Activated CD8-positive, alpha-beta memory T cell treated with anti-CD3 and anti-CD28 coated beads for 4 hours (primary cell): ENCODE measurements around the gene PSD2.
"Not testable (repeated sequence)": the region's sequence is repeated elsewhere in the genome, so short reads cannot be mapped to it uniquely, and the experiment has no call there.

Source experiments
- DNase-seq, 2 donors: peaks; one replicate each; pipeline ENCODE4 v3.0.0-alpha.2; 2020; ENCODE audit warnings: low read depth in 2 of 2

The PSD2 gene

DNA sequence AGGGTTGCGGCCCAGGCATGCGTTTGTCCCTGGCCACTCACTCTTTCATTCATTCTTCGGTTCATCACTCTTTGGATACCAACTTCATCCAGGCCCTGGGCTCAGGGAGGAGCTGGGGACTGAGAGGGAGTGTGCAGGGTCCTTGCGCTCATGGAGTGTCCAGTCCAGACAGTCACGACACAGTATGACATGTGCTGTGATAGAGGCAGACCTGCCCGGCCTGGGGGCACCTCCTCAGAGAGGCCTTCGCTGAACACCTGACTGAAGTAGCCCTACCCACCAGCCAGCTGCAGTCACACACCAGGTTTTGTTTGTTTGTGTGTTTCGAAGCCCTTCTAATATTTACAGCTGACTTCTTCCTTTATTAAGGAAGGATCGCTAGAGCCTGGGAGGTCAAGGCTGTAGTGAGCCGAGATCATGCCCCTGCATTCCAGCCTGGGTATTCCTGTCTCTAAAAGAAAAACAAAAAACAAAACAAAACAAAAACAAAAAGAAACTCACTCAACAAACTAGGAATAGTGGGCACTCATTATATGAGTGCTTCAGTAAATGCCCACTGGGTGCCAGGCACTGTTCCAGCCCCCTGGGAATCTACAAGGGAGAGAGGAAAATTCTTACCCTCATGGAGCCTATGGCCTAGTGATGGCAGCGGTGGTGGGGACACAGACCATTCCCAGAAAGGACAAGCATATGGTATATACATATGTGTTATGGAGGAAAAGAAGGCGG is 6.3 kb upstream of the PSD2 start:
- DNase-seq, result no peak

DNA sequence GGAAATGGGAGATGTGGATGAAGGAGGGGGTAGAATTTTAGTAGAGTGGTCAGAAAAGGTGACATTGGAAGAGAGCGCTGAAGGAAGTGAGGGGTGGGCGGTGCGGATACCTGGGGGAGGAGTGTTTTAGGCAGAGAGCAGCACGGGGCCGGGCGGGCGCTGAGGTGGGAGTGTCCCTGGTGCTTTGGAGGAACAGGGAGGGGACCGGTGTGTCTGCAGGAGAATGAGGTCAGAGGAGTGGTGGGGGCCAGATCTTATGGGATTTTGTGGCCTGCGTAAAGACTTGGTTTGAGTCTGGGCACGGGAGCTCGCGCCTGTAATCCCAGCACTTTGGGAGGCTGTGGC is 5.8 kb upstream of the PSD2 start:
- DNase-seq, result no peak

- DNase-seq, result no peak
Measured at GRCh38 chr5:139792218-139792617, 3.4 kb upstream of the PSD2 start.

DNA sequence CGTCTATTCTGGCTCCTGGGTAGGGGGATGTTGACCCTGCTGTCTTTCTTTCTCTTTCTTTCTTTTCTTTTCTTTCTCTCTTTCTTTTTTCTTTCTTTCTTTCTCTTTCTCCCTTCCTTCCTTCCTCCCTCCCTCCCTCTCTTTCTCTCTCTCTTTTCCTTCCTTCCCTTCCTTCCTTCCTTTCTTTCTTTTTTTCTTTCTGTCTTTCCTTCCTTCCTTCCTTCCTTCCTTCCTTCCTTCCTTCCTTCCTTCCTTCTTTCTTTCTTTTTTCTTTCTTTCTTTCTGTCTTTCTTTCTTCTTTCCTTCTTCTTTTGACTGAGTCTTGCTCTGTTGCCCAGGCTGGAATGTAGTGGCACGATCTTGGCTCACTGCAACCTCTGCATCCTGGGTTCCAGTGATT is 3.0 kb upstream of the PSD2 start:
- not testable (repeated sequence) for DNase-seq

DNA sequence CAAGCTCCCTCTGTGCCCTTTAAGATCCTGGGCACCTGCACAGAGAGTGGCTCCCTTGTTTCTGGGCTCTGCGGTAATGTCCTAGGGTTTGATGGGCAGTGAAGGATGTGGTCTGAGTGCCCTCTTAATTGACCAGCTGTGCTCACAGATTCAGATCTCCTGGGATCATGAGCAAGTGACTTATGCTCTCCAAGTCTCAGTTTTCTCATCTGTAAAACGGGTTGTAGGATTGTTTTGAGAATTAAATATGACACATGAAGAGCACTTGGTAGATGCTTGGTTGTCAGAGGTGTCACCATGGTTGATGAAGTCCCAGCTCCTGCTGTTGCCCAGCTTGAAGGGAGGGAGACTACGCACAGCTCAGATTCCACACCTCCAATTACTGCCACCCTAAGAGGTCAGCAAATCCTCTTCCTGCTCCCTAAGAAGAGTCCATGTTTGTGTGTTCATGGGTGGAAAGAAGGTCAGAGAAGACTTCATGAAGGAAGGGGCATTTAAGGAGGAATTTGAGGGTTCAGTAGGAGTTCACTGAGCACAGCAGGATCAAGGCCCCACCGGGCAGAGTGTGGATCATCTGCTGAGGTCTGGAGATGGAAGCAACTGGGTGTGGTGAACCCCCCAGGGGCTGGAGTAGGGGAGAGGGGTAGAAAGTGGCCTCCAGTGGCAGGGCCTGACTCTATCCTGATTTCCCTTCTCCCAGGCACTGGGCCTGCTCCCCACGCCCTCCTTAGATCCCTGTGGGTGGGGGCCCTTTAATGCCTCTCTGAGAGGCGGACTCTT is 1.4 kb upstream of the PSD2 start:
- no peak for DNase-seq

DNA sequence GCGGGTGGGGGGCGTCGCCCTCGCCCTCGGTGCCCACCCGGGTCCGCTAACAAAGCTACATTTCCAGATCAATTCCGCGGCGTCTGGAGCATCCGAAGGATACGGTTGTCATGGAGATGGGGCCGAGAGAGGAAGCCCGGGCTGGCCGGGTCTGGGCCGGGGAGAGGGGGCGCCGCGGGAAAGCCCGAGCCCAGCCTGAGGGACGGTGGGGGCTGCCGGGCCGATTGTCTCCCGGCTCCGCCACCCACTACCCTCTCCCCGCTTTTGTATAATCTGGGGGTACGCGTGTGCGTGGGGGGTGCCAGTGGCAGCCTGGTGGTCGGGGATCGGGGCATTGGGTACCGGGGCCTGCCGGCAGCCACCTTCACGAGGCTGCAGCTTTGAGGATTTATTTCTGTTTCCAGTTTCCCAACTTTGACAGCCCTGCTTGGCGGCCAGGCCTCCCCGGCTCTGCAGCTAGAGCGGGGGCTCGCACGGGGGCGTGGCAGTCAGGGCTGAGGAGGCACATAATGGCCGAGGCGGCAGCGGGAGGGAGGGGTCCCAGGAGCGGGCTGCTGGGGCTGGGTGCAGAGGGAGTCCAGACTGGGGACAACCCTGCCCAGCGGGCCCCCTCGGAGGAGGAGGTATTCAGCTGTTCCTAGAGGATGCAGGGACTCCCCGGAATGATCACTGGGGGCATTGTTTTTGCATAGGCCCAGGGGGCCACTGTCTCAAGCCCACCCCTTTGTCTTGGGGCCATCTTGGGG is 626 bp downstream of the PSD2 start:
- DNase-seq, result no peak

DNA sequence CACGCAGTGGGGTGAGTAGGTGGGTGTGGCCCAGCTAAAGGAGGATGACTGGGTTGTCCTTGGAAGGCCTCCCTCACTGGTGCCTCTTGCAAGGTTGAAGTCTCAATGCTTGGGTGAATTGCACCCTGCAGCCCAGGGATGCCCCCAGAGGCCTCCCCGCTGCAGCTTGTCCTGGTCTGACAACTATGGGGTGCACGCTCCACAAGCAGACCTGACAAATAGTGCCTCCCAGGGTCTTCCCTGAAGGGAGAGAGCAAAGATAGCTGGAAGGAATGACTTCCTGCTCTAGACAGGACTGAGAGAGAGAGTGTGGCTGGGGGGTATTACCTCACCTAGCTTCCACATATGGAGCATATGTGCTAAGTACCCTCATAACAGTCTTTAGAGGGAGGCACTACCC is 1.7 kb downstream of the PSD2 start:
- no peak for DNase-seq

DNA sequence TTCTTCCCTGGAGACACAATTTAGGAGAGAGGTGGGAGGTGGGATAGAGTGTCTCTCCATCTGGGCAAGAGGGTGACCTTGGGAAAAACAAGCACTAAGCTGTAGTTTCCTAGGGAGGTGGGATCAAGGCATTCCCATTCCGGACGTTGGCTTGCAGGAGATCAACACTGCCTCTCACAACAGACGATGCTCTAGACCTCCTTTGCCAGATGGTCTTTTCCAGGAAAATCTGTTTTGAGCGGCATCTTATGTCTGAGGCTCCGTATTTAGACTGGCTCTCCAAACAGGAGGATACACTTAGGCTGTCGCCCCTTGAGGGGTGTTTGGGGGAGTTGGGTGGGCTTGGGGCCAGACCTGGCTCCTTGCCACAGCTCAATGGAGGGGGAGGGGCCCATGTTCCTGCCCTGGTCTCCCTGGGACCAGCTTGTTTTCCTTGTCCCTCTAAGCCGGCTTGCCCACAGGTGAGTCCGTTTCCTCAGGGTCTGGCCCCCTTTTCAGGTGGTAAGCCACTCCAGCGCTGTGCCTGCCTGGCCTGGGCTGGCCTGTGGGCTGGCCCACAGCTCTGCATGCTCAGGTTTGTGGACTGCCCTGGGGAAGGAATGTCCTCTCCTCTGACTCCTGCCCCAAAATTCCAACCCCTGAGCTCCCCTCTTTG is 2.4 kb downstream of the PSD2 start:
- no peak for DNase-seq

DNA sequence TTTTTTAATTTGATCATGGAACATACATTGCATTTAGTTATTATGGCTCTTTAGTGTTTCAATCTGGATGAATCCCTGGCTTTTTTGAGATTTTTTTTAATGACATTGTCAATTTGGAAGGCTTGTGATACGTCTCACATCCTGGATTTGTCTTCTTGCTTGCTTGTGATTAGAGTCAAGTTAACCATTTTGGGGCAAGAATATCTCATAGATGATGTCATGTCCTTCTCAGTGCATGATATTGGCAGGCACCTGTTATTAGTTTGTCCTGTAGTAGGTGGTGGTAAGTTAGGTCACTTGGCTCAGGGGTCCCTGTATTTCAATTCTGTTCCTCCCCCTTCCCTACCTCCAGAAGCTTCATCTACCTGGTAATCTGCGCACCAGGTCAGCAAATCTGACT is 3.3 kb downstream of the PSD2 start:
- no peak for DNase-seq

DNA sequence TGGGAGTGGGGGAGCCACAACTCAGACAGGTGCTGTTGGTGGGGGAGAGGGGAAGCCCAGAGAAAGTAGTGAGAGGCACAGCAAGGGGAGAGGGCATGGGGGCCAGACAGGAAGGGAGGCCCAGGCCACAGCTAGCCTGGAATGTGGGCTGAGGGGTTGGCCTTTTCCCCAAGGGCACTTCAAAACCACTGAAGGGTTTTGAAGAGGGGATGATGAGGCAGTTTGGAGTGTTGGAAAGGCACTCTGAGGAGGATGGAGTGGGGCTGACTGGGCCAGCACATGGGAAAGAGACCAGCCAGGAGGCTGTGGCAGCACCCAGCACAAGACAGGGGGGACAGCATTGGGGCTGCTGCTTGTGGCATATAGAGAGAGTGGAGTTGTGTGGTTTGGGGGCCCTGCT is 3.8 kb downstream of the PSD2 start:
- no peak for DNase-seq

GRCh38 chr5:139803978-139804377 is 8.4 kb downstream of the PSD2 start:
- no peak for DNase-seq

GRCh38 chr5:139804800-139805397 is 9.3 kb downstream of the PSD2 start:
- no peak for DNase-seq

GRCh38 chr5:139805545-139805944 is 9.9 kb downstream of the PSD2 start:
- DNase-seq, result no peak

GRCh38 chr5:139806111-139806510 is 10.5 kb downstream of the PSD2 start:
- no peak for DNase-seq

DNA sequence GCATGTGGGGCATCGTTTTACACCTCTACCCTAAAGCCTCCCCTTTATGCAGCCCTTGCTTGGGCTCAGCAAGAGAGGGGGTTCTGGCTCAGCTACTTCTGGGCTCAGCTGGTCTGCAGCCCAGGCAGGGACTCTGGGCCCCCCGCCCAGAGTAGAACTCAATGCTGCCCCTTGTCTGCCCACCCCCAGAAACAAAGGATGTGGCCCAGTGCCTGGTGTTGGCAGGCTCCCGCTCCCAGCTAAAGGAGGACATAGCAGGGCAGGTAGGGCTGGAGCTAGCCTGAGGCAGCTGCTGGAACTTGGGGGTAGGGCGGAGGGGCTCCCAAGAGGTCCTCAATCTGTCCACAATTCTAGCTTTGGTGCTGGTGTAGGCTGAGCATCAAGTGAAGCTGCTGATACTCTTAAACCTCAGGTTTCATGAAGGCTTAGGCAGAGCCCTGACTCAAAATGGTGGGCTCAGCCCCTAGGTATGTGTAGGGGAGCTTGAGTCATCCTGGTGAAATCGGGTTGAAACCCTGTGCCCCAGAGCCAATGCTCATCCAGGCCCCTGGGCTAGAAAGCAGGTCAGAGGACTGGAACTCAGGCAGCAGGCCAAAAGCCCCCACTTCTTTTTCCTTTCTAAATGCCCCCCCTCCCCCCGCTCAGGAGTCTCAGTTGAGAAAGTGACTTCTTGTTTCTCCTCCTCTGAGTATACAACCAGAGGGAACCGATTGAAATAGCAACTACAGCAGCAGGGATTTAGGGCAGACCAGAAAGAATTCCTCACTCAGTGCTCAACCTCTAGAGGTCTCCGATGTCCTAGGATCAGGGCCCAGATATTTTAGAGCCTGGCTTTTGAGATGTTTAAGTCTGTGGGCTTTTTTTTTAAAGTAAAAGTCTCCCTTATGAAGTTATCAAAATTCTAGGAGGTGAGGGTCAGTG is 11.4 kb downstream of the PSD2 start:
- no peak for DNase-seq

DNA sequence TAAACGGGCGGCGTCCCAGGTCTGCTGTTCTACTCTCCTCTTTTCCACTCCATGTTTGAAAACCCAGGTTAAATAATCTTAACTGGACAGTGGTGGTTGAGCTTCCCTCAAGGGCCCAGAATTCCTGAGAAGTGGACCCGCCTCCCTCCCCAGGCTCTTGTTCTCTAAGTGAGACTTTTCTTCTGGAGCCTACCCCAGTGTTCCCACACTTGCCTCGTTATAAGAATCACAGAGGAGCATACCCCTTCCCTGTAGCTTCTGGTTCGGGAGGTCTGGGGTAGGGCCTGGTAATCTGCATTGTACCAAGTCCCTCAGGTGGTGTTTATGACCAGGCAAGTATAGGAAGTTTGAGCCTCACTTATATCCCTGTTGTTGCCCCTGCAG is 12.0 kb downstream of the PSD2 start:
- DNase-seq, result no peak

- DNase-seq, result no peak
Measured at GRCh38 chr5:139808481-139809330, 13.1 kb downstream of the PSD2 start.

DNA sequence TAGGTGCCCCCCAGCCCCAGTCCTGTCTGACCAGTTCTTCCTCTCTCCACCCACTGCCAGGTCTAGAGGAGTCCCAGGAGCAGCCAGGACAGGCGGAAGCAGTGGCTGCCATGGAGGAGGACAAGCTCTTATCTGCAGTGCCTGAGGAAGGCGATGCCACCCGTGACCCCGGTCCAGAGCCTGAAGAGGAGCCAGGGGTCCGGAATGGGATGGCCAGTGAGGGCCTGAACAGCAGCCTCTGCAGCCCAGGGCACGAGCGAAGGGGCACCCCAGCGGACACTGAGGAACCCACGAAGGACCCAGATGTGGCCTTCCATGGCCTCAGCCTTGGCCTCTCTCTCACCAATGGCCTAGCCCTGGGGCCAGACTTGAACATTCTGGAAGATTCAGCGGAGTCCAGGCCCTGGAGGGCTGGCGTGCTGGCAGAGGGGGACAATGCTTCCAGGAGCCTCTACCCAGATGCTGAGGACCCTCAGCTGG is 13.8 kb downstream of the PSD2 start:
- no peak for DNase-seq

DNA sequence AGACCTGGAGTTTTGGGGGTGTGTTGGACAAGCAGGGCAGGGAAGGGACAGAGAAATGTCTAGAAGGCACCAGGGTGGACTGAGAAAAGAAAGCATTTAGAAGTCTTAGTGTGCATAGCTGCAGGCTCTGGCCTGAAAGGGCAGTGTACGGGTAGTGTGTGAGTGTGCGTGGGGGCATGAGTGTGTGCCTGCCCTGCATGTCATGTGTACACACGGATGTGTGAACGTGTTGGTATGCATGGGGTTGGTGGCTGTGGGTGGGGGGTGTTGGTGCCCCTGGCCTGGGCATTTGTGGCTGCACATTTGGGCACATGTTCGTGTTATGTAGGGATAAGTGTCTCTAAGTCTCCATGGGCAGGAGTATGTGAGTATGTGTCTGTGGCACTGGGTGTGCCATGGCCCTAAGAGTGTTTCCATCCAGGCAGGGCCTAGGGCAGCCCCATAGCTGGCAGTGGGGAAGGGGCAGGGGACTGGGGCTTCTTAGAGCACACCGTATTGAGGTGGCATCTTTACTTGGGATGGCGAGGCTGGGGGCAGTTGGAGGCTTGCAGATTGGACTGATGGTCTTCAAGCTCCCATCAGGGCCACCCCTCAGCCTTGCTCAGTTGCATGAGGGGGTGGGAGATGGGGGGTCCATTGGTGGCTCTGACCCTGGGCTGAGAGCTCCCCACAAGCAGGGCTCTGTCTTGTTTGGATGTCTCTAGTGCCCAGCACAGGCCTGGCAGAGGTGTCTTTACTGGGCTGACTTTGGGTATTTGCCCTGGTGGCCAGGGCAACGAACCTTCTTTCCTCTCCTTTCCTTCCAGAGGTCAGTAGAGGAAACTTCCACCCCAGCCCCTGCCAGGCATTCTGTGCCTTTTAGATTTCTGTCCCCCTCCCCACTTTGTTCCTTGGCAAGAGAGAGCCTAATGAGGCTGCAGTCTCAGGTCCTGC is 15.0 kb downstream of the PSD2 start:
- DNase-seq, result no peak
